Natural killer cell (primary cell): ENCODE measurements around the gene PRDM12. TPM values are rescaled to one million over a fixed set of nuclear protein-coding genes. Genes with fewer than 3 reads are reported as not detected.

Experiments
- ATAC-seq, 3 donors: fragments of 150-1000 bp in 2 of 3; fragments of 200-7000 bp in 1 of 3; cut with Tn5 transposase; 1 replicate in 1 of 3; 2 replicates in 2 of 3; pipeline ENCODE4 v1.10.0; 2021; ENCODE audit warnings: mild to moderate bottlenecking in 2 of 3, moderate library complexity in 2 of 3
- DNase-seq, 2 donors: peaks; one replicate each; pipeline versions ENCODE4 v3.0.0 to v3.0.0-alpha.2; 2013 to 2021; ENCODE audit warnings: mixed read lengths in 1 of 2
- H3K27ac ChIP-seq: one replicate; pipeline ENCODE4 v1.5.1; 2013; ENCODE audit warnings: mild to moderate bottlenecking, low read length
- H3K27me3 ChIP-seq: one replicate; pipeline ENCODE4 v1.6.1; 2013; ENCODE audit warnings: low read length; ENCODE audit not compliant: control insufficient read depth, insufficient read depth
- H3K36me3 ChIP-seq: one replicate; pipeline ENCODE4 v1.6.1; 2013; ENCODE audit warnings: low read length; ENCODE audit not compliant: control insufficient read depth, insufficient read depth
- H3K4me1 ChIP-seq: one replicate; pipeline ENCODE4 v1.6.1; 2013; ENCODE audit warnings: low read length; ENCODE audit not compliant: control insufficient read depth, insufficient read depth
- H3K4me3 ChIP-seq: one replicate; pipeline ENCODE4 v1.5.1; 2013; ENCODE audit warnings: low read length
- H3K9me3 ChIP-seq: one replicate; pipeline ENCODE4 v1.6.1; 2013; ENCODE audit warnings: low read length; ENCODE audit not compliant: control insufficient read depth, insufficient read depth
- H3K27ac Mint-ChIP-seq, 2 donors: one replicate each; pipeline ENCODE4 v1.8.0; 2022; ENCODE audit warnings: mild to moderate bottlenecking in 2 of 2, mixed read lengths in 2 of 2, moderate library complexity in 1 of 2
- H3K27me3 Mint-ChIP-seq, 2 donors: one replicate each; pipeline ENCODE4 v1.8.0; 2022; ENCODE audit warnings: low read depth in 2 of 2, mixed read lengths in 2 of 2
- H3K36me3 Mint-ChIP-seq: one replicate; pipeline ENCODE4 v1.8.0; 2022; ENCODE audit warnings: mixed read lengths
- H3K4me1 Mint-ChIP-seq, 2 donors: one replicate each; pipeline ENCODE4 v1.8.0; 2022; ENCODE audit warnings: mixed read lengths in 2 of 2
- H3K4me3 Mint-ChIP-seq: one replicate; pipeline ENCODE4 v1.8.0; 2022; ENCODE audit warnings: mild to moderate bottlenecking, moderate library complexity, mixed read lengths
- H3K9me3 Mint-ChIP-seq, 2 donors: one replicate each; pipeline ENCODE4 v1.8.0; 2022; ENCODE audit warnings: mixed read lengths in 2 of 2
- WGBS: methylation state at CpG from one replicate; pipeline ENCODE4 v1.1.7; 2013; ENCODE audit warnings: missing lambda C conversion rate; ENCODE audit not compliant: insufficient coverage; 5-methylcytosine and 5-hydroxymethylcytosine counted together
- intact Hi-C: fragments of 100-400 bp; cut with micrococcal nuclease; formaldehyde crosslinking; loops from one replicate; pipeline ENCODE4 v1.14.2; 2022
- total RNA-seq, 4 donors: library from RNA; stranded (reverse); fragments of 120-200 nt in 1 of 4; gene quantifications; one replicate each; pipeline versions ENCODE4 v1.2.3 to v1.2.4, GENCODE V29; 2013 to 2022
- TF ChIP-seq, protein P1 (sequence below): fragments of 200-600 bp; IDR thresholded peaks from one replicate; pipeline ENCODE4 v1.8.0; 2022; ENCODE audit warnings: antibody characterized with exemption

Gene PRDM12
- total RNA-seq, 3 donors from 2014 or later (not counting 1 experiment from before 2014, with no cell fraction given) = 0.09 to 0.15 TPM; not detected in 1

DNA sequence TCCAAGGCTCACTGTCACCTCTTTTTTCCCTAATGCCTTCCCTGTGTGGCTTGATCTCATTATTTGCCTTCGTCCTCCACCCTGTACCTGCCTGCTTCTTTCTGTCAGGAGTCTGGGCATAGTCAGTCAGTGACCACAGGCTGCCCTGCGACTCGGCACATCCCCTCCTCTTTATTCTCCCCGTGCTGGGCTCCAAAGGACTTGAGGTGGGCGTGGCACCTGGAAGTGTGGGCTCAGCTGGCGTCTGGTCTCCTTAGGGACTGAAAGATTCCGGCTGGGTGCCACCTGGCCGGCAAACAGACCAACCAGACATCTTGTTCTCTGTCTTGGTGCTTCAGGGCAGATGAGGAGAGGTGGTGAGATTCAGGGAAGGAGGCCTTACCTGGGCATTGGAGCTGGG lies 29.6 kb upstream of the PRDM12 start:
- Histone ChIP-seq H3K4me1 (no peaks in the 10 kb centered on the region), H3K36me3 (peaks cover 69% of the 10 kb centered on the region), H3K9me3 (no peaks in the 10 kb centered on the region), H3K4me3 (no peak overlapping the region), H3K27ac (no peak overlapping the region), H3K27me3 (no peaks in the 10 kb centered on the region)
- H3K27ac Mint-ChIP-seq = no peak overlapping the region
- H3K4me1 Mint-ChIP-seq = no peaks in the 10 kb centered on the region
- H3K27me3 Mint-ChIP-seq = no peaks in the 10 kb centered on the region
- H3K4me3 Mint-ChIP-seq = no peak overlapping the region
- 96% methylated on average over 8 of the region's 8 CpGs for WGBS
- TF ChIP-seq, protein P1, sequence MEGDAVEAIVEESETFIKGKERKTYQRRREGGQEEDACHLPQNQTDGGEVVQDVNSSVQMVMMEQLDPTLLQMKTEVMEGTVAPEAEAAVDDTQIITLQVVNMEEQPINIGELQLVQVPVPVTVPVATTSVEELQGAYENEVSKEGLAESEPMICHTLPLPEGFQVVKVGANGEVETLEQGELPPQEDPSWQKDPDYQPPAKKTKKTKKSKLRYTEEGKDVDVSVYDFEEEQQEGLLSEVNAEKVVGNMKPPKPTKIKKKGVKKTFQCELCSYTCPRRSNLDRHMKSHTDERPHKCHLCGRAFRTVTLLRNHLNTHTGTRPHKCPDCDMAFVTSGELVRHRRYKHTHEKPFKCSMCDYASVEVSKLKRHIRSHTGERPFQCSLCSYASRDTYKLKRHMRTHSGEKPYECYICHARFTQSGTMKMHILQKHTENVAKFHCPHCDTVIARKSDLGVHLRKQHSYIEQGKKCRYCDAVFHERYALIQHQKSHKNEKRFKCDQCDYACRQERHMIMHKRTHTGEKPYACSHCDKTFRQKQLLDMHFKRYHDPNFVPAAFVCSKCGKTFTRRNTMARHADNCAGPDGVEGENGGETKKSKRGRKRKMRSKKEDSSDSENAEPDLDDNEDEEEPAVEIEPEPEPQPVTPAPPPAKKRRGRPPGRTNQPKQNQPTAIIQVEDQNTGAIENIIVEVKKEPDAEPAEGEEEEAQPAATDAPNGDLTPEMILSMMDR = no peak
- intact Hi-C loops = no loop called here
- ATAC-seq = no peak
- no peaks in the 10 kb centered on the region for H3K9me3 Mint-ChIP-seq
- DNase-seq = no peak
- H3K36me3 Mint-ChIP-seq = no peaks in the 10 kb centered on the region

DNA sequence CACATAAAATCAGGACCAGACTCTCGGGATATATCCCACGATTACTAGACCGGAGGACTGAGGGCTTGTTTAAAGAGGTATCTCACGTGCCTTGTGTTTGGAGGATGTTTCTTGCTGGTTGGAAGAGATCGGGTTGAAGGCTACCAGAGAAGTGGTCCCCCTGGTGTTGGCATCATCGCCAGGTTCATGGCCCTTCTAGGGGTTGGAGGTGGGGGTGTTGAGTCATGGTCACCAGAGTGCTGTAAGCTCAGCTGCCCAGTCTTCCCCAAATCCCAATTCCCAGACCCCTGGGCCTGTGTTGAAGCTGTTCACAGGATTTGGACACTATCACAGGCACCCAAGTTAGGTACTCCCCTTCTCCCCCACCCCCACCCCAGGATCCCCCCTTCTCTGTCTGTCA lies 29.1 kb upstream of the PRDM12 start:
- WGBS = 98% methylated on average over 6 of the region's 6 CpGs
- no peak overlapping the region for H3K27ac ChIP-seq
- intact Hi-C loops = no loop called here
- ATAC-seq = no peak
- no peak overlapping the region for H3K27ac Mint-ChIP-seq
- no peaks in the 10 kb centered on the region for H3K27me3 Mint-ChIP-seq
- H3K36me3 ChIP-seq = peaks cover 64% of the 10 kb centered on the region
- H3K27me3 ChIP-seq = no peaks in the 10 kb centered on the region
- H3K4me3 ChIP-seq = no peak overlapping the region
- no peak for DNase-seq
- H3K4me1 Mint-ChIP-seq = no peaks in the 10 kb centered on the region
- H3K9me3 Mint-ChIP-seq = no peaks in the 10 kb centered on the region
- H3K36me3 Mint-ChIP-seq = no peaks in the 10 kb centered on the region
- no peaks in the 10 kb centered on the region for H3K4me1 ChIP-seq
- H3K9me3 ChIP-seq = no peaks in the 10 kb centered on the region
- no peak overlapping the region for H3K4me3 Mint-ChIP-seq
- TF ChIP-seq, protein P1 = no peak

DNA sequence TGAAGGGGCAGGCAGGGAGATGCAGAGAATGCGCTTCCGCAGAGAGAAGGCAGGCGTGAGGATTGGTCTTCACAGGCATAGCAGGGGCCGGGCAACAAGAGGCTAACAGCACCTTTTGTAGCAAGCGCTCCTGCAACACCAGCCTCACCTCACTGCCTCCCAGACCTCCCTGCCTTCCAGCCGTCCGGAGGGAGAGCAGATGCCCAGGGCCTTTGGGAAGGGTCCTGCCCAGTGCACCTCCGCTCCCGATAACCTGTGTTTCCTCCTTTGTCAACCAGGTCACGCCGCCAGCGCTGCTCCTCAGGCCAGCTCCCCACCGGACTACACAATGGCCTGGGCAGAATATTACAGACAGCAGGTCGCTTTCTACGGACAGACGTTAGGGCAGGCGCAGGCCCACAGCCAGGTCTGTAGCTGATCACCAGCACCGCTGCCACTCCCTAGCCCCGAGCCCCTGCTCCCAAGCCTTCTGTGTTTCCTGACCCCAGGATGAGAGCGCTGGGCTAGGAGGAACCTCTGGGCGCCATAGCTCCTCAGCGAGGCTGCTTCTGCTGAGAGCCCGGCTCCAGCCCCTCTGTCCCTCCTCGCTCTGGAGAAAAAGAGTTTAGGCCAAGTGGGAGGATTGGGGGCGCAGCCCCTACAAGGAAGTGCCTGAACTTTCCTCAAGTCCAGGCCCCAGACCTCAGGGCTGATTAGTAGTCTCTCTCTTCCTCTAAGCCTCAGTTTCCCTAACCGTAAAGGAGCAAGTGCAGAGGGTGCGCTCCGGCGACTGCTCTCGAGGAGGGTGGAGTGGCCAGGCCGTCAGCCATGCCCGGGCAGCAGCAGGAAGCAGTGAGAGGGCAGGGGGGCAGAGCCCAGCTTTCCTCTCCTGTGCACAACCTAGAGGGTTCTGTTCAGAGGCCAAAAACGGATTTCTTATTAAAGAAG lies 28.4 kb upstream of the PRDM12 start:
- no peak for ATAC-seq
- TF ChIP-seq, protein P1 = no peak
- Histone ChIP-seq H3K27ac (no peak overlapping the region), H3K9me3 (no peaks in the 10 kb centered on the region), H3K4me3 (no peak overlapping the region), H3K27me3 (no peaks in the 10 kb centered on the region), H3K4me1 (no peaks in the 10 kb centered on the region), H3K36me3 (peaks cover 58% of the 10 kb centered on the region)
- intact Hi-C loops = no loop called here
- no peaks in the 10 kb centered on the region for H3K27me3 Mint-ChIP-seq
- no peak for DNase-seq
- H3K36me3 Mint-ChIP-seq = no peaks in the 10 kb centered on the region
- H3K9me3 Mint-ChIP-seq = no peaks in the 10 kb centered on the region
- no peaks in the 10 kb centered on the region for H3K4me1 Mint-ChIP-seq
- 96% methylated on average over 33 of the region's 33 CpGs for WGBS
- H3K27ac Mint-ChIP-seq = no peak overlapping the region
- no peak overlapping the region for H3K4me3 Mint-ChIP-seq
